Right cardiac atrium (tissue), 5 donors: ENCODE data around the gene CPN2. TPM values are rescaled to one million over a fixed set of nuclear protein-coding genes. Genes with fewer than 3 reads are reported as not detected.

Experiments used
- ATAC-seq, 2 donors: fragments of 200-7000 bp; cut with Tn5 transposase; one replicate each; pipeline versions ENCODE4 v1.8.0 to v1.9.1; 2020; ENCODE audit warnings: moderate library complexity in 2 of 2, mild to moderate bottlenecking in 1 of 2
- DNase-seq, 3 donors: peaks; one replicate each; pipeline ENCODE4 v3.0.0-alpha.2; 2020
- H3K27ac ChIP-seq: one replicate; pipeline ENCODE4 v1.5.1; 2013; ENCODE audit warnings: mild to moderate bottlenecking, low read length, control low read depth, moderate library complexity
- H3K27me3 ChIP-seq: one replicate; pipeline ENCODE4 v1.6.1; 2013; ENCODE audit not compliant: control insufficient read depth, insufficient read depth
- H3K4me1 ChIP-seq: one replicate; pipeline ENCODE4 v1.6.1; 2013; ENCODE audit warnings: low read length; ENCODE audit not compliant: control insufficient read depth, insufficient read depth
- H3K4me3 ChIP-seq: one replicate; pipeline ENCODE4 v1.5.1; 2013; ENCODE audit warnings: low read length, control low read depth
- H3K9me3 ChIP-seq: one replicate; pipeline ENCODE4 v1.6.1; 2013; ENCODE audit warnings: low read length; ENCODE audit not compliant: control insufficient read depth
- WGBS: extraction: QIAGEN DNeasy Blood & Tissue Kit; methylation state at CpG from one replicate; pipeline ENCODE4 v1.1.7; 2013; 5-methylcytosine and 5-hydroxymethylcytosine counted together
- intact Hi-C, 4 donors: fragments of 100-400 bp; cut with DNase I; formaldehyde crosslinking; loops; one replicate each; pipeline versions ENCODE4 v1.11.0 to v1.14.0; 2022 to 2023
- polyA plus RNA-seq: library from polyadenylated mRNA; stranded (reverse); fragments of 200-250 nt; gene quantifications from one replicate; pipeline ENCODE4 v1.2.3, GENCODE V29; 2013
- total RNA-seq, 4 donors: library from RNA; stranded (reverse); fragmentation: NEBNext Ultra II Directional; extraction: Animal tissue kit (Norgen Biotek cat#: 25700); gene quantifications; one replicate each; pipeline ENCODE4 v1.2.1, GENCODE V29; 2021
- donor health status: healthy with polysubstance abuse.
- donor health status: DM: no; HTN: yes; CAD: no.
- donor health status: DM: no; HTN: no; CAD: no.
- donor health status: DM: no; HTN: yes; CAD: no; lungs with severe emphysema.
- donor health status: DM: yes; HTN: yes; CAD: no.

The CPN2 gene
- total and polyA plus RNA-seq, 5 donors = 0.07 TPM; not detected in 4

GRCh38 chr3:194369522-194370279 is 18.6 kb upstream of the CPN2 start, which contains the start of gene LRRC15:
TSS of gene LRRC15 (minus strand) at chr3:194369743. CDS start at chr3:194361043, 8,700 bp downstream.
- DNase-seq = no peak
- WGBS = 15% methylated on average over 21 of the region's 21 CpGs
- intact Hi-C loops = no loop called here
- H3K4me1 ChIP-seq = peaks cover 5% of the 10 kb centered on the region
- H3K4me3 ChIP-seq = no peak within 1 kb of the TSS
- ATAC-seq = peak; percentile 71 to 75
- no peaks in the 10 kb centered on the region for H3K27me3 ChIP-seq
- no peak within 1 kb of the TSS for H3K27ac ChIP-seq
- no peaks in the 10 kb centered on the region for H3K9me3 ChIP-seq

GRCh38 chr3:194368918-194369317 is 17.8 kb upstream of the CPN2 start:
- intact Hi-C loops = no loop called here
- ATAC-seq = no peak
- Histone ChIP-seq H3K4me3 (no peak overlapping the region), H3K27me3 (no peaks in the 10 kb centered on the region), H3K4me1 (peaks cover 10% of the 10 kb centered on the region), H3K27ac (no peak overlapping the region), H3K9me3 (no peaks in the 10 kb centered on the region)
- 68% methylated on average over 6 of the region's 6 CpGs for WGBS
- no peak for DNase-seq

- H3K9me3 ChIP-seq = no peaks in the 10 kb centered on the region
- no peak overlapping the region for H3K27ac ChIP-seq
- peak in 1 of 2 donors; percentile 22 for ATAC-seq
- no peak for DNase-seq
- peaks cover 10% of the 10 kb centered on the region for H3K4me1 ChIP-seq
- intact Hi-C loops = no loop called here
- no peak overlapping the region for H3K4me3 ChIP-seq
- WGBS = 64% methylated on average over 18 of the region's 18 CpGs
- H3K27me3 ChIP-seq = no peaks in the 10 kb centered on the region
Observed at GRCh38 chr3:194367992-194368841, 17.1 kb upstream of the CPN2 start.

DNA sequence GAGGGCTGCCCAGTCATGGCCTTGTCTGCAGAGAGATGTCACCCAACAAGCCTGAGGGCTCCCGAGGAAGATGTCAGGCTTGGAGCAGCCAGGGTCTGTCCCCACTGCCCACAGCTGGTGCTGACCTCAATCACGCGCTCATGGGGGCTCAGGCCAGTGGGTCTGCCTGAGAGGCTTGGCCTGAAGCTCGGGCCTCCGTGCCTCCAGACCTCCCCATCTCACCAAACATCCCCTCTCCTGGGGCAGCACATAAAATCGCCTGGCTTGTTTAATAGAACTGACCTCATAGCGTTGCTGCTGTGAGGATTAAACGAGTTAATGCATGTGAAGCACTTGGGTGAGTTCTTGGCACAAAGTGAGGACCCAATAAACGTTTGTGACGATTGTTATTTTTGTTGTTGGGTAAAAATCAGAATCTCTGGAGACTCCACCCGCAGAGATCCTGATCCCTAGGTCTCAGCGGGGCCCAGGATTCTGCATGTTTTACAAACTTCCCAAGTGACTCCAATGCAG is 14.9 kb upstream of the CPN2 start:
- no peak for ATAC-seq
- H3K4me1 ChIP-seq = peaks cover 10% of the 10 kb centered on the region
- no peaks in the 10 kb centered on the region for H3K27me3 ChIP-seq
- intact Hi-C loops = no loop called here
- no peaks in the 10 kb centered on the region for H3K9me3 ChIP-seq
- WGBS = 82% methylated on average over 12 of the region's 12 CpGs
- no peak for DNase-seq
- no peak overlapping the region for H3K4me3 ChIP-seq
- no peak overlapping the region for H3K27ac ChIP-seq

- Histone ChIP-seq H3K27me3 (no peaks in the 10 kb centered on the region), H3K4me3 (no peak overlapping the region), H3K4me1 (peaks cover 10% of the 10 kb centered on the region), H3K27ac (no peak overlapping the region), H3K9me3 (no peaks in the 10 kb centered on the region)
- DNase-seq (no peak), ATAC-seq (no peak)
- 78% methylated on average over 6 of the region's 6 CpGs for WGBS
- intact Hi-C loops = no loop called here
Observed at GRCh38 chr3:194365526-194365925, 14.4 kb upstream of the CPN2 start.

- DNase-seq = peak in 1 of 3 donors; percentile 71
- Histone ChIP-seq H3K27me3 (no peaks in the 10 kb centered on the region), H3K27ac (no peak overlapping the region), H3K4me3 (no peak overlapping the region), H3K9me3 (no peaks in the 10 kb centered on the region), H3K4me1 (peaks cover 10% of the 10 kb centered on the region)
- peak; percentile 36 to 43 for ATAC-seq
- intact Hi-C loops = no loop called here
- 35% methylated on average over 20 of the region's 20 CpGs for WGBS
Observed at GRCh38 chr3:194364652-194365434, 13.7 kb upstream of the CPN2 start.

DNA sequence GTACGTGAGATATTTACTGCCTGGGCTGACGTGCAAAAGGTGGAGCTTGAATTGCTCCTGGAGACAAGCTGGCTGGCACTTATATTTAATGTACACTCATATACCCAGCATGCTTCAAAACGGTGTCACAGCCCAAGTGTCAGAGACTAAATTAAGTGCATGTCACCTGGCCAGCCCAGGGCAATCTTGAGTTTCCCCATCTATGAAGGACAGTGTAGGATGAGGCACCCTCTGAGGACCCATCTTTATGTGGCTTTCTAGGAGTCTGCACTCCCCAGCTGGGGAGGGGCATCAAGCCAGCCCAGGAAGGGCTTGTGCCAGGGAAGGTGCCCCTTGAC is 13.2 kb upstream of the CPN2 start:
- 55% methylated on average over 3 of the region's 3 CpGs for WGBS
- H3K27me3 ChIP-seq = no peaks in the 10 kb centered on the region
- ATAC-seq (no peak), DNase-seq (no peak)
- intact Hi-C loops = no loop called here
- H3K4me1 ChIP-seq = peaks cover 10% of the 10 kb centered on the region
- no peaks in the 10 kb centered on the region for H3K9me3 ChIP-seq
- H3K27ac ChIP-seq = no peak overlapping the region
- H3K4me3 ChIP-seq = no peak overlapping the region

GRCh38 chr3:194360568-194360967 is 9.4 kb upstream of the CPN2 start:
- DNase-seq = no peak
- Histone ChIP-seq H3K27me3 (no peaks in the 10 kb centered on the region), H3K4me3 (no peak overlapping the region), H3K27ac (no peak overlapping the region), H3K9me3 (no peaks in the 10 kb centered on the region), H3K4me1 (peaks cover 10% of the 10 kb centered on the region)
- intact Hi-C loops = no loop called here
- WGBS = 90% methylated on average over 18 of the region's 18 CpGs
- ATAC-seq = no peak

DNA sequence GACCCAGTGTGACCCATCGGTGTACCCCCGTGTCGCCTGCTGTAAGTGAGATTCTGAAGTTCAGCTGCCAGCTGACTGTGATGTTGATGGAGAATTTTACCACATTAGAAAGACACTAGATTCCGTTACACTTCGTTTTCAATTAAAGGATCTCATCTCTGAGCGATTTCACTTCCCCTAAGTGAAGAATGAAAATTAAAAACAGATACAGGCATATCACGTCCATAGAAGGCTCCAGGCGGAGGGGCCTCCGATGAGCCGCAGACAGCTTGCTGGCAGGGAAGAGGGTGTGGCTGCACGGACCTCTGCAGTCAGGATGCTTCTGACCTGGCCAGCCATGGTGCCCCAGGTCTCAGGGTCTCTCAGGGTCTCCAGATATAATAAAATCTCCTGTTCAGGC is 6.6 kb upstream of the CPN2 start:
- Histone ChIP-seq H3K4me3 (no peak overlapping the region), H3K27me3 (no peaks in the 10 kb centered on the region), H3K27ac (no peak overlapping the region), H3K4me1 (no peaks in the 10 kb centered on the region), H3K9me3 (no peaks in the 10 kb centered on the region)
- 83% methylated on average over 11 of the region's 11 CpGs for WGBS
- intact Hi-C loops = no loop called here
- no peak for DNase-seq
- no peak for ATAC-seq

GRCh38 chr3:194355379-194355778 is 4.3 kb upstream of the CPN2 start:
- H3K27ac ChIP-seq = no peak overlapping the region
- no peak overlapping the region for H3K4me3 ChIP-seq
- intact Hi-C loops = no loop called here
- no peaks in the 10 kb centered on the region for H3K4me1 ChIP-seq
- no peaks in the 10 kb centered on the region for H3K9me3 ChIP-seq
- WGBS = 58% methylated on average over 7 of the region's 7 CpGs
- no peaks in the 10 kb centered on the region for H3K27me3 ChIP-seq
- ATAC-seq = no peak
- peak in 1 of 3 donors; percentile 55 for DNase-seq
